WI38 (cell line): ENCODE results near the gene RALGPS2.

Source experiments
- H3K4me3 ChIP-seq: 2 replicates; pipeline ENCODE4 v1.5.1; 2011; ENCODE audit warnings: low read depth, mild to moderate bottlenecking, control low read depth, low read length
- TF ChIP-seq, protein P1 (sequence below): IDR thresholded peaks from 2 replicates; pipeline ENCODE4 v1.5.1; 2012; ENCODE audit warnings: low read depth, mild to moderate bottlenecking, control low read depth, low read length

The RALGPS2 gene

GRCh38 chr1:178926046-178926445 is 201.0 kb downstream of the RALGPS2 start:
- H3K4me3 ChIP-seq = no peak overlapping the region
- TF ChIP-seq, protein P1, sequence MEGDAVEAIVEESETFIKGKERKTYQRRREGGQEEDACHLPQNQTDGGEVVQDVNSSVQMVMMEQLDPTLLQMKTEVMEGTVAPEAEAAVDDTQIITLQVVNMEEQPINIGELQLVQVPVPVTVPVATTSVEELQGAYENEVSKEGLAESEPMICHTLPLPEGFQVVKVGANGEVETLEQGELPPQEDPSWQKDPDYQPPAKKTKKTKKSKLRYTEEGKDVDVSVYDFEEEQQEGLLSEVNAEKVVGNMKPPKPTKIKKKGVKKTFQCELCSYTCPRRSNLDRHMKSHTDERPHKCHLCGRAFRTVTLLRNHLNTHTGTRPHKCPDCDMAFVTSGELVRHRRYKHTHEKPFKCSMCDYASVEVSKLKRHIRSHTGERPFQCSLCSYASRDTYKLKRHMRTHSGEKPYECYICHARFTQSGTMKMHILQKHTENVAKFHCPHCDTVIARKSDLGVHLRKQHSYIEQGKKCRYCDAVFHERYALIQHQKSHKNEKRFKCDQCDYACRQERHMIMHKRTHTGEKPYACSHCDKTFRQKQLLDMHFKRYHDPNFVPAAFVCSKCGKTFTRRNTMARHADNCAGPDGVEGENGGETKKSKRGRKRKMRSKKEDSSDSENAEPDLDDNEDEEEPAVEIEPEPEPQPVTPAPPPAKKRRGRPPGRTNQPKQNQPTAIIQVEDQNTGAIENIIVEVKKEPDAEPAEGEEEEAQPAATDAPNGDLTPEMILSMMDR = no peak

GRCh38 chr1:178927003-178927402 is 202.0 kb downstream of the RALGPS2 start:
- no peak overlapping the region for H3K4me3 ChIP-seq
- TF ChIP-seq, protein P1 = no peak

DNA sequence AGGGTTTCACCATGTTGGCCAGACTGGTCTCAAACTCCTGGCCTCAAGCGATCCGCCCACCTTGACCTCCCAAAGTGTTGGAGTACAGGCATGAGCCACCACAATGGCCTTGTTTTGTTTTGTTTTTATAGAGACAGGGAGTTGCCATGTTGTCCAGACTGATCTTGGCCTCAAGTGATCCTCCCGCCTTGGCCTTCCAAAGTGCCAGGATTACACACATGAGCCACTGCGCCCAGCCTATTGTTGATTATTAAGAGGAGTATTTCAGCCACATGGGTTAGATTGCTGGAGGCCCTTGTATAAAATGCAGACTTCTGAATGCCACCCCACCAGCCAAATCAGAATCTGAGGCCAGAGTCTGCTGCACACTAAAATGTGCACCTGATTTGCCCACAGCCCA is 203.0 kb downstream of the RALGPS2 start:
- TF ChIP-seq, protein P1 = no peak
- H3K4me3 ChIP-seq = no peak overlapping the region

GRCh38 chr1:178928976-178929375 is 203.9 kb downstream of the RALGPS2 start:
- TF ChIP-seq, protein P1 = no peak
- no peak overlapping the region for H3K4me3 ChIP-seq

GRCh38 chr1:178931858-178932551 is 207.0 kb downstream of the RALGPS2 start:
- H3K4me3 ChIP-seq = no peak overlapping the region
- TF ChIP-seq, protein P1 = no peak

DNA sequence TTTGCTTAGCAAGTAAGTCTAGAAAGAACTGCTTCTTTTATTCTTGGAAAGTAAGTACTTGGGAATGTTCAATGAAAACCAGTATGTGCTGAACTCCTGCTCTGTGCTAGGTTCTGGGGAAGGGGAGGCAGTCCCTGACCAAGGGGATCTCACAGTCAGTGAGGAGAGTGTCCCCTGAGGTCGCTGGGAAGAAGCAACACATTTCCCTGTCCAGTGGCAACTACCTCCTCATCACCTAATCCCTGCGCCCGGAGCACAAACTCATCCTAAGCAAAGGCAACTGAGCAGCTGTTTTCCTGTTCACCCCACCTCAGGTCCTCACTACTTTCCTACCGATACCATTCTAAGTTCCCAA is 207.5 kb downstream of the RALGPS2 start:
- H3K4me3 ChIP-seq = no peak overlapping the region
- TF ChIP-seq, protein P1 = no peak

- no peak overlapping the region for H3K4me3 ChIP-seq
- TF ChIP-seq, protein P1 = no peak
These were observed 208.1 kb downstream of the RALGPS2 start for GRCh38 chr1:178933105-178933561.
